HG02885 (cell line): Measurements from ENCODE around the gene SCNN1B.
"Not testable (repeated sequence)": the region's sequence is repeated elsewhere in the genome, so short reads cannot be mapped to it uniquely, and the experiment has no call there.

Experiments
- ATAC-seq: cut with Tn5 transposase; IDR thresholded peaks from one replicate; pipeline ENCODE4 v1.9.1; 2021; ENCODE audit warnings: mild to moderate bottlenecking; ENCODE audit not compliant: unreplicated experiment, poor library complexity

Gene SCNN1B

GRCh38 chr16:23398987-23399805, 97.1 kb downstream of the SCNN1B start:
- ATAC-seq, result no peak

GRCh38 chr16:23400447-23400846, 98.3 kb downstream of the SCNN1B start:
- not testable (repeated sequence) for ATAC-seq

- no peak for ATAC-seq
These were observed 99.0 kb downstream of the SCNN1B start for GRCh38 chr16:23401139-23401538.

- ATAC-seq, result no peak
These were observed 100.0 kb downstream of the SCNN1B start for GRCh38 chr16:23402100-23402499.

- ATAC-seq, result no peak
These were observed 101.4 kb downstream of the SCNN1B start for GRCh38 chr16:23403547-23403946.

GRCh38 chr16:23406024-23406423, 103.9 kb downstream of the SCNN1B start:
- ATAC-seq, result no peak

DNA sequence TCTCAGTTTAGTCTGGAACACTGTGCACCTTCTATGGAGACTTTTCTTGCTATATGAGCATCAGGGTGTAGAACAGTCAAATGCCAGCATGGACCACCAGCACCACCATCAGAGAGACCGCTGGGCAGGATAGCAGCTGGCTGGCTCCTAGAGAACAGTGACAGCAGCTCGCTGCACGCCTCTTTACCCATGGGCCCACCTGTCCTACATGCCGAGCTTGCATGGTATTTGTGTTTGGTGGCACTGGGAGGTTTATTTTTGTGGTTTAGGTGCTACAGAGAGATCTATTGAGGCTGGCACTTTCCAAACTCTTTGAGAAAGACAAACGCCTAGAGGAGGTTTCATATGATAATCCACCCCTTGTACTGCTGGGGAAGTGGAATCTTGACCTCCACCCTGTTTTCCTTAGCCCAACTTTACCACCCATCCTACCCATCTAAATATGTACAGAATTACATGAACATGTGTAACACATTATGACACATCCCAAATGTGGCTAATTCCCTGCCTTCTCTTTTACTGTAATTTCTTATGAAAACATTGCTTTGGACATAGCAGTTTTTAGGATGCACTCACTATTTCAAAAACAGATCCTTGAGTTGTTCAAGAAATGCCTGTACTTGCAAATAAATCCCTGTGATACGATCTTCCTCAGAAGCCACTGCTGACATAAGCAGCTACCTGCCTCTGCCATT, 104.6 kb downstream of the SCNN1B start:
- no peak for ATAC-seq

DNA sequence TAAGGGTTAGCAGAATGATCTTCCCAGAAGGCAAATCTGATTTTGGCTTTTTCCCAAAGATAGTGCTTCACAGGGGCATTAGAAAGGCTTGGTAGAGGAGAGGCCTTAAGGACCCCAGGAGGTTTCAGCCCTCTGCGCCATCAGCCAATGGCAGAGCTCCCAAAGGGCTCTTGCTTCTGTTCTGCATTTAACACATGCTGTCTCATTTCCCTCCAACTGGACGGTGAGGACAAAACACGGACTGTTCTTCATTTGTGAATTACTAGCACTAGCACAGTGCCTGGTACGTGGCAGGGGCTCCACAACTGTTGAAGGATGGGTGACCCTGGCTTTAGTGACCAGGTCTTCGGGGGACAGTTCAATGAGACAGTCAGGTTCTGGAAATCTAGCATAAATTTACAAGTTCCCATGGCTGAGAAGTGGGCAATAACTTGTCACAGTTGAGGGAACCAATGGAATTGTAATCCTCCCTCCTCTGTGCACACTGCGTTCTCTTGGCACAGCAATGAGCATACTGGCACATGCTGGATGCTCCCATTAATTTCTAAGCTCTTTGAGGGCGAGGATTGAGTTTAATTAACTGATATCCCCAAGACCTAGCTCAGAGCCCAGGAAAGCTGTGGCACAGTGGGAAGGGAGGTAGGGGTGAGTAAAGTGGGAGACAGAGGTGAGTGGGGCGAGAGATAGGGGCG, 105.5 kb downstream of the SCNN1B start:
- ATAC-seq, result no peak

- ATAC-seq, result no peak
These were observed 106.2 kb downstream of the SCNN1B start for GRCh38 chr16:23408242-23408822.

GRCh38 chr16:23408823-23409298, 106.8 kb downstream of the SCNN1B start:
- ATAC-seq, result no peak

DNA sequence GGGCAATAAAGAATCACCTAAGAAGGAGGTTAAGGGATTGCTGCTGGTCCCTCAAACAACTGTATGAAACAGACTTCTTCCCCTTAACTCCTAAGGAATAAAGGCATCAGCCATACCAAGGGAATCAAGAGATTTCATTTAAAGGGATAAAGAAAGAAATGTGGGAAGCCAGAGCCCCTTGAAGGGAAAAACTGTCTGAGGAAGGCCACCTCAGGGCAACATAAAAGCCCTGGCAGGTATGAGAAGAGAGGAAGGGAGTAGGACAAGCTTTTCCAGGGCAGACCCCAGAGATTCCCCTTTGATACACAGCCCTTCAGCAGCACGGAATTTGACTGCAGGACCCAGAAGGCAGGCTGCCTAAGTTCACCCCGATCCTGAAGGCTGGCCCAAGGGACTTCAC, 107.4 kb downstream of the SCNN1B start:
- no peak for ATAC-seq

DNA sequence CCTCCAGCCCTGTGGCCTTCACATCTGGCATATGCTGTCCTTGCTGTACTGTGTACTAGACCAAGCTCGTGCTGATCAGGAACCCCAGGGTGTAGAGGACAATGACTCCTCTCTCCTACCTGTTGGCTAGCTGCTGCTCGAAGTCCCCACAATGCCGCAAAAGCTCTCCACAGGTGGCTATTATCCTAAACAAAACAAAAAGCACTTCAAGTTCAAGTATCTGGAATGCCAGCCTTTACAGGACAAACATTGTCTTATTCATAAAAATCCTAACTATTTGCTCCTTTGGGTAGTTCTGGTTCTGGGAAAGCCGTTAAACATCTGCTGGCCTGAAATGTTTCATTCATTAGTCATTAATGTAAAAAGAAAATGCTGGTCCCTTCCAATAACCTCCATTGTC, 108.1 kb downstream of the SCNN1B start:
- ATAC-seq, result no peak

DNA sequence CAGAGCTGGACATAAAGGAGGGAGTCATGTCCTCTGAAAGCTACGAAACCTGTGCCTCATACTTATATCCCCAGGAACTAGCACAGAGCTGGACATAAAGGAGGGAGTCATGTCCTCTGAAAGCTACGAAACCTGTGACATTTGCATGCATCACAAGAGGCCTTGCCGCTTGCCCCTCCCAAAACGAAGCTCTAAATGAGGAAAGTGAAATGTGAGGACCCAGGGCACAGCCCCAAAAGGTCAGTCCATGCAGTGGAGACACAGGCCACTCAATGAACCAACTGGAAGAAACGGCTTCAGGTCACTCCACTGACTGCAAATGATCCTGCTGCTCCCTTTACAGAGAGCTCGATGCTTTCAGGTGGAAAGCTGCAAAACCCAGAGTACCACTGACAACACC, 112.6 kb downstream of the SCNN1B start:
- ATAC-seq, result no peak

- no peak for ATAC-seq
These were observed 114.7 kb downstream of the SCNN1B start for GRCh38 chr16:23416816-23417215.

GRCh38 chr16:23420011-23420410, 117.9 kb downstream of the SCNN1B start:
- ATAC-seq, result no peak

DNA sequence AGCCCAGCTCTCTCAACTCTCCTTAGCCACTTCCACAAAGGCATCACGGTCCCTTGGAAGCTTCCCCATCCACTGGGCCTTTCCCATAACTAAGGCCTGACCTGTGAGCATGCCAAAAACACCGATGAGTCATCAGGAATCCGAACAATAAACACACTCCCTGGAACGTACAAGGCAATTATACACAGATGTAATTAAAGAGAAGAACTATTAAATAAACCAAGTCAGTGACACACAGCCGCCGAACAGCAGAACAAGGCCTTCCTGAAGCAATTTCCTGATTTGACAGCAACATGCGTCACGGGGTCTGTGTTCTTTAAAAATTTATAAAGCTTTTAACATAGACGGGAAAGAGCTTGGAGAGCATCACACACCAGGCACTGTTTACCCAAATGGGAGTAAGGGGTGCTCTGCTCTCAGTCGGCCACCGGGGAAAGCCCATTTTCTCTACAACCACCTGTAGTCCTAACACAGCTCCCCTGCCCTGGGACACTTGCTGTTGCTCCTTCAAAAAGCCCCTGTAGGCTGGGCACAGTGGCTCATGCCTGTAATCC, 121.5 kb downstream of the SCNN1B start:
- ATAC-seq, result no peak

GRCh38 chr16:23424292-23424958, 122.3 kb downstream of the SCNN1B start:
- ATAC-seq, result no peak

DNA sequence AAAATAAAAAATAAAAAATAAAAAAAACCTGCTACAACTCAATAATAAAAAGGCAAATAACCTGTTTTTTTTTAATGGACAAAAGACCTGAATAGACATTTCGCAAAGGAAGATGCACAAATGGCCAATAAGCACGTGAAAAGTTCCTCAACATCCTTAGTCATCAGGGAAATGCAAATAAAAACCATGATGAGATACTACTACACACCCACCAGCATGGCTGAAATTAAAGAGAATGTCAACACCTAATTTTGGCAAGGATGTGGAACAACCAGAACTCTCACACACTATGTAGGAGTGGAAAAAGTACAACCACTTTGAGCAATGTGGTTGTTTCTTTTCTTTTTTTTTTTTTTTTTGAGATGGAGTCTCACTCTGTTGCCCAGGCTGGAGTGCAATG, 126.2 kb downstream of the SCNN1B start:
- no peak for ATAC-seq
